Measurements from ENCODE around the gene LHPP. TPM values are rescaled to one million over a fixed set of nuclear protein-coding genes. Genes with fewer than 3 reads are reported as not detected.

Gene LHPP
- total RNA-seq, 1 experiment from 2014 or later = 6.6 TPM

- no peak overlapping the region for H3K4me2 ChIP-seq (ENCODE audit: low read length)
- no peak overlapping the region for H3K4me3 ChIP-seq (ENCODE audit: low read length)
- ATAC-seq (no peak), DNase-seq (no peak)
- H3K9me2 ChIP-seq (replicated peaks; ENCODE audit: low read length) = no peaks in the 10 kb centered on the region
- peaks cover 3% of the 10 kb centered on the region; the same call in 1 of the 2 replicates for H3K36me3 ChIP-seq (ENCODE audit: low read depth, low read length)
- H3K4me1 ChIP-seq (ENCODE audit: insufficient read depth, low read length) = peaks cover 14% of the 10 kb centered on the region
- H3K9ac ChIP-seq (ENCODE audit: low read length) = no peak overlapping the region
- H4K20me1 ChIP-seq (ENCODE audit: low read length) = peaks cover 27% of the 10 kb centered on the region
- H3K9me3 ChIP-seq (ENCODE audit: low read length) = no peaks in the 10 kb centered on the region
- intact Hi-C loops (cut with micrococcal nuclease) = no loop called here
- TF ChIP-seq EZH2 (IDR thresholded peaks at IDR 0.05; ENCODE audit: low read length, unreplicated experiment) (no peak), CTCF (conservative IDR thresholded peaks at IDR 0.05; ENCODE audit: low read depth, low read length) (no peak), EZH2phosphoT487 (IDR thresholded peaks at IDR 0.05; ENCODE audit: borderline replicate concordance, low read length) (no peak)
- peaks cover 59% of the 10 kb centered on the region for H3K79me2 ChIP-seq (ENCODE audit: low read length)
- POLR2A ChIA-PET (ENCODE audit: unreplicated experiment) = no interaction called here
- no TSS peak for BruUV-seq (replicated peaks)
- H3K27me3 ChIP-seq (ENCODE audit: low read length) = no peaks in the 10 kb centered on the region
- H3F3A ChIP-seq (ENCODE audit: low read length, unreplicated experiment) = no peaks in the 10 kb centered on the region
- no peak overlapping the region for H3K27ac ChIP-seq (ENCODE audit: low read length)
- CTCF ChIA-PET = no interaction called here
- H2AFZ ChIP-seq (ENCODE audit: low read length) = no peak overlapping the region
Observed at GRCh38 chr10:124415210-124415609, 46.4 kb upstream of the LHPP start.

GRCh38 chr10:124416733-124417132 lies 44.9 kb upstream of the LHPP start:
- POLR2A ChIA-PET (ENCODE audit: unreplicated experiment) = no interaction called here
- Histone ChIP-seq H3K4me1 (ENCODE audit: insufficient read depth, low read length) (peaks cover 14% of the 10 kb centered on the region), H3K9me3 (ENCODE audit: low read length) (no peaks in the 10 kb centered on the region), H3K9me2 (replicated peaks; ENCODE audit: low read length) (no peaks in the 10 kb centered on the region), H3K4me3 (ENCODE audit: low read length) (peak overlapping the region; percentile 92), H3K36me3 (ENCODE audit: low read depth, low read length) (no peaks in the 10 kb centered on the region; the same call in 1 of the 2 replicates), H4K20me1 (ENCODE audit: low read length) (peaks cover 27% of the 10 kb centered on the region), H3F3A (ENCODE audit: low read length, unreplicated experiment) (no peaks in the 10 kb centered on the region), H2AFZ (ENCODE audit: low read length) (no peak overlapping the region), H3K4me2 (ENCODE audit: low read length) (peak overlapping the region; percentile 84), H3K79me2 (ENCODE audit: low read length) (peaks cover 59% of the 10 kb centered on the region), H3K27ac (ENCODE audit: low read length) (peak overlapping the region; percentile 50), H3K27me3 (ENCODE audit: low read length) (no peaks in the 10 kb centered on the region), H3K9ac (ENCODE audit: low read length) (peak overlapping the region; percentile 83)
- BruUV-seq (replicated peaks) = no TSS peak
- 0 out of 2 replicates have a peak, but pooled peaks have one; percentile 4 for ATAC-seq
- CTCF ChIA-PET = interaction anchor here (0.6 kb wide), 1 partner anchor 18 kb away, joined by 10 read pairs; no protein-coding TSS in a partner anchor
- intact Hi-C loops (cut with micrococcal nuclease) = loop anchor here (1.0 kb wide), 1 partner anchor 46 kb away; no protein-coding TSS in a partner anchor
- TF ChIP-seq CTCF (conservative IDR thresholded peaks at IDR 0.05; ENCODE audit: low read depth, low read length) (no peak), EZH2phosphoT487 (IDR thresholded peaks at IDR 0.05; ENCODE audit: borderline replicate concordance, low read length) (no peak), EZH2 (IDR thresholded peaks at IDR 0.05; ENCODE audit: low read length, unreplicated experiment) (no peak)
- peak; percentile 83 for DNase-seq

GRCh38 chr10:124417895-124418725 lies 43.5 kb upstream of the LHPP start:
- Histone ChIP-seq H4K20me1 (ENCODE audit: low read length) (peaks cover 24% of the 10 kb centered on the region), H3K9me2 (replicated peaks; ENCODE audit: low read length) (no peaks in the 10 kb centered on the region), H3K27me3 (ENCODE audit: low read length) (no peaks in the 10 kb centered on the region), H3K9ac (ENCODE audit: low read length) (peak overlapping the region; percentile 83), H3K79me2 (ENCODE audit: low read length) (peaks cover 50% of the 10 kb centered on the region), H3K36me3 (ENCODE audit: low read depth, low read length) (no peaks in the 10 kb centered on the region), H3K4me1 (ENCODE audit: insufficient read depth, low read length) (peaks cover 14% of the 10 kb centered on the region), H3K27ac (ENCODE audit: low read length) (peak overlapping the region; percentile 48), H3K4me2 (ENCODE audit: low read length) (peak overlapping the region; percentile 84), H3K4me3 (ENCODE audit: low read length) (peak overlapping the region; percentile 92), H3K9me3 (ENCODE audit: low read length) (no peaks in the 10 kb centered on the region), H3F3A (ENCODE audit: low read length, unreplicated experiment) (no peaks in the 10 kb centered on the region), H2AFZ (ENCODE audit: low read length) (no peak overlapping the region)
- no TSS peak for BruUV-seq (replicated peaks)
- POLR2A ChIA-PET (ENCODE audit: unreplicated experiment) = no interaction called here
- CTCF ChIA-PET = interaction anchor here (0.6 to 0.7 kb wide), 2 partner anchors 22 to 1598 kb away, joined by 3 to 4 read pairs; no protein-coding TSS in a partner anchor
- ATAC-seq (peak; percentile 54), DNase-seq (peak; percentile 25)
- TF ChIP-seq EZH2 (IDR thresholded peaks at IDR 0.05; ENCODE audit: low read length, unreplicated experiment) = no peak
- intact Hi-C loops (cut with micrococcal nuclease) = no loop called here
